A549 treated with AZD9567 at 1 μM for 4 hours (cell line): Measurements from ENCODE around the gene B4GALT7. TPM values are rescaled to one million over a fixed set of nuclear protein-coding genes. Genes with fewer than 3 reads are reported as not detected.

Experiments
- total RNA-seq: library from RNA; stranded (reverse); fragments of 200-300 nt; extraction: Qiagen RNA extraction; gene quantifications from 5 replicates; pipeline ENCODE4 v1.2.3, GENCODE V29; 2022; ENCODE audit not compliant: insufficient read depth

The B4GALT7 gene, protein sequence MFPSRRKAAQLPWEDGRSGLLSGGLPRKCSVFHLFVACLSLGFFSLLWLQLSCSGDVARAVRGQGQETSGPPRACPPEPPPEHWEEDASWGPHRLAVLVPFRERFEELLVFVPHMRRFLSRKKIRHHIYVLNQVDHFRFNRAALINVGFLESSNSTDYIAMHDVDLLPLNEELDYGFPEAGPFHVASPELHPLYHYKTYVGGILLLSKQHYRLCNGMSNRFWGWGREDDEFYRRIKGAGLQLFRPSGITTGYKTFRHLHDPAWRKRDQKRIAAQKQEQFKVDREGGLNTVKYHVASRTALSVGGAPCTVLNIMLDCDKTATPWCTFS
- total RNA-seq = 21.0 to 31.6 TPM (median 29.1 TPM) in 5 replicates

DNA sequence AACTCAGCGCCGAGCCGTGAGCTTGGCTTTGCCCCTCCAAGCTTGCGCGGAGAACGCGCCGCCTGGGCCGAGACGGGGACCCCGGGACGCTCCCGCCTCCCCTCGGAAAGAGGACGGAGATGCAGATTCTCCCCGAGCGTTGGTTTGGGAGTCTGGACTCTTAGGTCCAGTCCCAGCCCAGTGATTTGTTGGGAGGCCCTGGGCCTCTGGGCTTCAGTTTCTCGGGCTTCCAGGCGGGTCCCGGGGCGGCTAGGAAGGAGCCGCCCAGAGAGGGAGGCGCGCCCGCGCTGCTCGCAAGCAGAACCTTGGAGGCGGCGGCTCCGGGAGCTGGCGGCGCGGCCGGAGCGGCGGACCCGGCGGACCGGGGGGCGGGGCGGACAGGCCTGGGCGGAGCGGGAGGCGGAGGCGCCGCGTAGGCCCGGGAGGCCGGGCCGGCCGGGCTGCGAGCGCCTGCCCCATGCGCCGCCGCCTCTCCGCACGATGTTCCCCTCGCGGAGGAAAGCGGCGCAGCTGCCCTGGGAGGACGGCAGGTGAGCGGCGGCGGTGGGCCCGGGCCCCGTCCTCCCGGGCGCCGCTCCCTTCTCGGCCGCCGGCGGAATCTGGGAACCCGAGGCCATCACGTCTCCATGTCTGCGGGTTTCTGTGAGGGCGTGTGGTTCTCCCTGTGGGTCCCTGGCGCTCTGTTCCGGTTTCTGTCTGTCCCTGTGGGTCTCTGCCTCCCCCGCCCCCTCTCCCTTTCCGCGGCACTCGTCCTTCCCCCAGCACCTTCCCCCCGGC is at the start of gene B4GALT7:
TSS of gene B4GALT7 (plus strand) at position 402 of the 777 bp plus-strand sequence. CDS start at position 481, 79 bp downstream.

DNA sequence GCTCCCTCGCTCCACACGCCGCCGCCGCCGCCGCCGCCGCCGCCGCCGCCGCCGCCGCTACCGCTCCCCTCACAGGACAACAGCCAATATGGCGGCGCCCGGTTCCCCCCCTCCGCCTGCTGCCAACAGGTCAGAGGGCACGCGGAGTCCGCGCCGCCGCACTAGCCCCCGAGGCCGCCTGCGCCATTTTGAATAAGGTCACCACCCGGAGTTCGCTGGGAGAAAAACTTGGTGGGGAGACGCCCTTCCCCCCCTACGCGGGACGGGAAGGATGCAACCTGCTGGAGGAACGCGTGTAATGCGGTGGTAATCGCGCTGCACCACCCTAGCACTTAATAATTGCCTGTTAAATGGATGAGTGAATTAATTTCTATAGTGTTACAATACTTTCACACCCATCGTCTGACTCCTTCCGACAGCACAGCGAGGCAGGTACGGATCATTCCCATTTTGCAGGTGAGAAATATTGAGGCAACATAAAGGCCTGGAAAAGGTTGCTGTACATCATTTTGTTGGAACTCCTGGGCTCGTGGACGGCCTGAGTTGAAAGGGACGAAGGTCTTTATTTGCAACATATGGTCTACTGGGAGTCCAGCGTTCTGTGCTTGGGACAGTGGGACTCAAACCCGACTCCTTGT is 45.3 kb upstream of the B4GALT7 start, which contains the start of gene FAM193B:
TSS of gene FAM193B (minus strand) at position 90 of the 638 bp plus-strand sequence. CDS start 105 bp downstream, outside the sequence.

GRCh38 chr5:177592010-177592834 is 7.7 kb upstream of the B4GALT7 start, which contains the start of gene TMED9:
TSS of gene TMED9 (plus strand) at chr5:177592203. CDS start at chr5:177592215, 12 bp downstream.

Other genes with a start within 250 kb of the B4GALT7 start
- 193 to 205 TPM (median 199 TPM) in 5 replicates for gene LMAN2, start 248.5 kb upstream of the B4GALT7 start, total RNA-seq
- 2.7 to 5.5 TPM (median 4.5 TPM) in 5 replicates for gene RGS14, start 242.2 kb upstream of the B4GALT7 start, total RNA-seq
- gene SLC34A1, start 215.7 kb upstream of the B4GALT7 start, total RNA-seq = not detected in 5 replicates
- gene PFN3, start 199.5 kb upstream of the B4GALT7 start, total RNA-seq = not detected in 5 replicates
- gene F12, start 190.6 kb upstream of the B4GALT7 start, total RNA-seq = 18.6 to 27.6 TPM (median 21.3 TPM) in 5 replicates
- gene GRK6, start 173.5 kb upstream of the B4GALT7 start, total RNA-seq = 21.4 to 30.9 TPM (median 27.0 TPM) in 5 replicates
- 15.7 to 35.7 TPM (median 32.9 TPM) in 5 replicates for gene PRR7, start 153.3 kb upstream of the B4GALT7 start, total RNA-seq
- 50.0 to 70.6 TPM (median 65.3 TPM) in 5 replicates for gene DBN1, start 126.5 kb upstream of the B4GALT7 start, total RNA-seq
- gene PDLIM7, start 102.5 kb upstream of the B4GALT7 start, total RNA-seq = 63.9 to 97.3 TPM (median 89.0 TPM) in 5 replicates
- gene DOK3, start 90.3 kb upstream of the B4GALT7 start, total RNA-seq = 2.8 to 6.2 TPM (median 4.3 TPM) in 5 replicates
- 71.2 to 123 TPM (median 115 TPM) in 5 replicates for gene DDX41, start 83.2 kb upstream of the B4GALT7 start, total RNA-seq
- 29.7 to 32.8 TPM (median 32.0 TPM) in 5 replicates for gene FAM193B, start 45.6 kb upstream of the B4GALT7 start, total RNA-seq
- 280 to 291 TPM (median 282 TPM) in 5 replicates for gene TMED9, start 7.9 kb upstream of the B4GALT7 start, total RNA-seq
- gene FAM153A, start 182.8 kb downstream of the B4GALT7 start, total RNA-seq = not detected in 5 replicates